ENCODE measurements around the gene PDZRN3.

PDZRN3 gene

DNA sequence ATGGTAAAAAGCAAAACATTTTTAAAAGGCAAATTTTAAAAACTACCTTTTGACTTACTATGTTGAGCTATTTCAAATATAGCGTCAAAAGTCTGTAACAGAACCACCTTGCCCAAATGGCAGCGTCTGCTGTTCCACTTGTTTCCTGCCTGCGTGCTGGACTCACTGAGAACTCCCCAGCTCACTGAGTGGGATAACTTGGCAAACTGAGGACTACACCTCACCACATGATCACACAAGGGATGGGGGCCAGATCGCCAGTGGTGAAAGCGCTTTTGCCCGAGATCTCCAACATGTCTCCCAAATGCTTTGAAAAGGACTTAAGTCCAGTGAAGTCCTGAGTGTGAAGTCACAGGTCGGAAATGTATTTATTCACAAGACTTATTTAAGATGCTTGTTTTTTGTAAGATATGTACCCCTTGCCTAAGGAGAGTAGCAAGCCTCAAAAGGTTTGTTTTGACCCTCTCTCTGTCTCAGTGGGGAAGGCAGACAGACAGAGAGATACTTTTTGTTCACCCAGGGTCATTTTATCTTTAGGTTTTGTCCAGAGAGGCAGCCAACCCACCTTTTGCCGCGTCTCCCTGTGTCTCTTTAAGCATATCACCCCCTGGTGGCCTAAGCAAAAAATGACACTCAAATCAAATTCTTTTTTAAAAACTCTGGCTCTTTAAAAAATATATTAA, 192.6 kb downstream of the PDZRN3 start:
- no peaks in the 10 kb centered on the region for H3K27me3 ChIP-seq (ENCODE audit: low read depth, low read length)
- H3K36me3 ChIP-seq (ENCODE audit: control insufficient read depth in 1 of 2, insufficient read depth in 2 of 2, low read length in 2 of 2) = no peaks in the 10 kb centered on the region
- peaks cover 0 to 60% of the 10 kb centered on the region in 2 donors for H3K4me1 ChIP-seq (ENCODE audit: control insufficient read depth in 1 of 2, insufficient read depth in 2 of 2, low read length in 2 of 2)
- H3K9me3 ChIP-seq (ENCODE audit: control insufficient read depth in 1 of 2, low read length in 2 of 2) = no peaks in the 10 kb centered on the region
- peak overlapping the region; percentile 12 for H3K27ac ChIP-seq (ENCODE audit: low read length)
- peak overlapping the region in 1 of 2 donors; percentile 25 for H3K4me3 ChIP-seq (ENCODE audit: low read depth in 1 of 2, low read length in 2 of 2)

DNA sequence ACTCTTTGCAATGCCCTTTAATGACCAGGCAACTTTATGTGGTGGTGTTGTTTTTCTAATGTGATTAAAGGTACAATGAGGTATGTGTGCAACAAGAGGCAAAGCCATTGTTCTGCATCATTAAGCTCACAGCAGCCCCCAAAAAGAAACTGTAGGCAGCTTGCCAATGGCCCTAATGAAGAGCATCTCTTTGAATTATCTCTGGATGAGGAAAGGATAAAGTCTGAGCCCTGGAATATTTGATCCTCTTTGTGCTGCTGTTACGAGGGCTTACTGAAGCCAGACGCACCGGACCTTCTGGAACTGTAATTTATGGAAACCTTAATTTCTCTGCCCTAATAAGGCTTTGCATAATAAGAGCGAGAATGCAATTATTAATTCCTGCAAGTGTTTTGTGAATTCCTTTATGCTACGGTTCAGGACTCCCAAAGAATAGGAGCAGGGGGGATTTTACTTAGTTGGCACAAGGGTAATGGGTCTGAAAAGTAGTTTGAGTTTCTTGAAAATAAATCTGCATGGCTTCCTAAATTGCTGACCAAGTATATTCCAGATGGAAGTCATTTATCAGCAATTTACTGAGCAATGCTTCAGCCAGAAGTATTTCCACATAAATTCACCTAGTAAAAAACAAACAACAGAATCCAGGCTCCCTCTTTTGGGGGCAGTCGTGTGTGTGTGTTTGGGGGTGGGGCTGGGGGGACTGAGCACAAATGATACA, 193.4 kb downstream of the PDZRN3 start:
- Histone ChIP-seq H3K4me1 (ENCODE audit: control insufficient read depth in 1 of 2, insufficient read depth in 2 of 2, low read length in 2 of 2) (peaks cover 4 to 60% of the 10 kb centered on the region in 2 donors), H3K9me3 (ENCODE audit: control insufficient read depth in 1 of 2, low read length in 2 of 2) (no peaks in the 10 kb centered on the region), H3K4me3 (ENCODE audit: low read depth in 1 of 2, low read length in 2 of 2) (peak overlapping the region in 1 of 2 donors; percentile 34), H3K36me3 (ENCODE audit: control insufficient read depth in 1 of 2, insufficient read depth in 2 of 2, low read length in 2 of 2) (no peaks in the 10 kb centered on the region), H3K27me3 (ENCODE audit: low read depth, low read length) (no peaks in the 10 kb centered on the region), H3K27ac (ENCODE audit: low read length) (no peak overlapping the region)

DNA sequence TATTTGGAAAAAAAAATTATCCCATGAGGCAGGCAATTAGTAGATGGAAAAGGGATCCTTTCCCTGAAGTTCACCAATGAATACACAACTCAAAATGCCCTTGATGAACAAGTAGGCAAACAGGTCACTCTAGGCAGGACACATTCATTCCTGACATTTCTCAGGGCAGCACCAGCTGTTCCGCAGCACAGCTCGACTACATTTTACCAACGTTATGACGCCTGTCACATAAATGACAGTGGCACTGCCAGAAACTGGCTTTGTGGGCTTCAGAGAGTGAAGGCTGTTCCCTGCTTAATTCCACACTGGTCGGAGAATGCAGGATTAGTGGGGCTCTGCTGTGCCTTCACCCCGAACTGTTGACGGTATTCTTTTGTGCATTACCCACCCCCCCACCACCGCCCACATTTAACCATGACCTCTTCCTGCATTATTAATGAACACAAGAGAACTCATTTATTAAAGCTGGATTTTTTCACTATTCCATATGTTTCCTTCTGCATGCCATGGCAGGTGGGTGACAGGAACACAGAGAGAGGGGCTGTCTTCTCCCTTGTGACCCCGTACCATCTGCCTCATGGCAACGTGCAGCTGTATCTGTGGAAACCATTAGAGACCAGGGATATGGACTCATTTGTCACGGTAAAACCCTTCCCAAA, 197.6 kb downstream of the PDZRN3 start:
- peak overlapping the region; percentile 32 for H3K27ac ChIP-seq (ENCODE audit: low read length)

DNA sequence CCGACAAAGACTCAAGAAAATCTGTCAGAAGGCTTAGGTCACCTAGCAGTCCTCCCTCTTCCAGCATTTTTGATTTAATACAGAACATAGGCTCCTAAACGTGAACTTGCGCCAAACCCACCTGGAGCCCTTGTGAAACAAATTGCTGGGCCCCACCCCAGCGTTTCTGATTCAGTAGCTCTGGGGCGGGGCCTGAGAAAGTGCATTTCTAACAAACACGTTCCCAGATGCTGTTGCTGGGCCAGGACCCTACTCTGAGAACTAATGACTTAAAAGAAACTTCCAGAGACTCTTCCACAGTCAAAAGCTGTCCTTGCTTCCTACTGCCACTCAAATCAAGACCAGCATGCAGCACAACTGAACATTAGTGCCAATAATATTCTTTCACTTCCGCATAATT, 198.1 kb downstream of the PDZRN3 start:
- no peak overlapping the region for H3K4me3 ChIP-seq (ENCODE audit: low read depth in 1 of 2, low read length in 2 of 2)
- H3K27me3 ChIP-seq (ENCODE audit: low read depth, low read length) = no peaks in the 10 kb centered on the region
- H3K27ac ChIP-seq (ENCODE audit: low read length) = peak overlapping the region; percentile 32
- H3K36me3 ChIP-seq (ENCODE audit: control insufficient read depth in 1 of 2, insufficient read depth in 2 of 2, low read length in 2 of 2) = no peaks in the 10 kb centered on the region
- H3K4me1 ChIP-seq (ENCODE audit: control insufficient read depth in 1 of 2, insufficient read depth in 2 of 2, low read length in 2 of 2) = peaks cover 4 to 47% of the 10 kb centered on the region in 2 donors
- no peaks in the 10 kb centered on the region for H3K9me3 ChIP-seq (ENCODE audit: control insufficient read depth in 1 of 2, low read length in 2 of 2)

More for the DNA sequence above, 197.6 kb downstream of the PDZRN3 start:
- Histone ChIP-seq H3K36me3 (ENCODE audit: control insufficient read depth in 1 of 2, insufficient read depth in 2 of 2, low read length in 2 of 2) (no peaks in the 10 kb centered on the region), H3K27me3 (ENCODE audit: low read depth, low read length) (no peaks in the 10 kb centered on the region), H3K4me1 (ENCODE audit: control insufficient read depth in 1 of 2, insufficient read depth in 2 of 2, low read length in 2 of 2) (peaks cover 4 to 48% of the 10 kb centered on the region in 2 donors), H3K4me3 (ENCODE audit: low read depth in 1 of 2, low read length in 2 of 2) (no peak overlapping the region), H3K9me3 (ENCODE audit: control insufficient read depth in 1 of 2, low read length in 2 of 2) (no peaks in the 10 kb centered on the region)

DNA sequence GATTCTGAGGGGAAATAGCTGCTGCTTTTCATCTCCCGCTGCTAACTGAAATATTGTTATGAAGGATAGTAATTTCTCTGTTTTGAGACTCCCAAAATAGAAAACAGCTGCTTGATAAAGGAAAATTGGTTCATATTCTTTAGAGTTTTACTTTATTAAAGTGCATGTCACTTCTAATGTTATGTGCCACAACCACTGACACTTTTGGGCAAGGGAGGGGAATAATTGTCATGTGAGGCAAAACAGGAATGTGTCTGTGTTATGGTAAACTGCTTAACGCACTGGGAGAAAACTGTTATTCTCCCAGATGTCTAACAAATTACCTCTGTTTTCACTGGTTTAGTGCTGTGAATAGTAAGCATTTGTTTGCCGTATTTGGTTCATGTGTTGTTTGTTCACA, 201.6 kb downstream of the PDZRN3 start:
- no peaks in the 10 kb centered on the region for H3K27me3 ChIP-seq (ENCODE audit: low read depth, low read length)
- peak overlapping the region; percentile 68 for H3K27ac ChIP-seq (ENCODE audit: low read length)
- H3K9me3 ChIP-seq (ENCODE audit: control insufficient read depth in 1 of 2, low read length in 2 of 2) = no peaks in the 10 kb centered on the region
- H3K4me1 ChIP-seq (ENCODE audit: control insufficient read depth in 1 of 2, insufficient read depth in 2 of 2, low read length in 2 of 2) = peaks cover 4 to 32% of the 10 kb centered on the region in 2 donors
- no peak overlapping the region for H3K4me3 ChIP-seq (ENCODE audit: low read depth in 1 of 2, low read length in 2 of 2)
- no peaks in the 10 kb centered on the region for H3K36me3 ChIP-seq (ENCODE audit: control insufficient read depth in 1 of 2, insufficient read depth in 2 of 2, low read length in 2 of 2)

DNA sequence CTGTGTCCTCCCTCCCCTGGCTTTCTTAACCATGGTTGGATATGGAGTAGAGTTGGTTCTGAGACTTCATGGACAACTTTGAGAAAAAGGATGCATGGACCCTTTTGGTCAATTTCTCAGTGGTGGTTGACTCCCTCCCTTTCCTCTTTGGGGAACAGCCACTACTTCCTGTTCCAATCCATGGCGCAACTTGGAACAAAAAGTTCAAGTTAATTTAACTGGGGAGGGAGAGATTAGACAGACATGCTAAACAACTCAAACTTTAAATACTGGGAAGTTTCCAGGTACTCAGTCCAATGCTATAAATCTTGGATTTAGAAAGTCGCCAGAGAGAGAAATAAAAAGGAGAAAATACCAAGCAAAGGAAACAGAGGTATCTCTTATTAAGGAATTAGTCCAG, 202.2 kb downstream of the PDZRN3 start:
- H3K36me3 ChIP-seq (ENCODE audit: control insufficient read depth in 1 of 2, insufficient read depth in 2 of 2, low read length in 2 of 2) = no peaks in the 10 kb centered on the region
- H3K4me1 ChIP-seq (ENCODE audit: control insufficient read depth in 1 of 2, insufficient read depth in 2 of 2, low read length in 2 of 2) = peaks cover 4 to 30% of the 10 kb centered on the region in 2 donors
- no peaks in the 10 kb centered on the region for H3K27me3 ChIP-seq (ENCODE audit: low read depth, low read length)
- H3K4me3 ChIP-seq (ENCODE audit: low read depth in 1 of 2, low read length in 2 of 2) = no peak overlapping the region
- H3K9me3 ChIP-seq (ENCODE audit: control insufficient read depth in 1 of 2, low read length in 2 of 2) = no peaks in the 10 kb centered on the region
- H3K27ac ChIP-seq (ENCODE audit: low read length) = peak overlapping the region; percentile 68

DNA sequence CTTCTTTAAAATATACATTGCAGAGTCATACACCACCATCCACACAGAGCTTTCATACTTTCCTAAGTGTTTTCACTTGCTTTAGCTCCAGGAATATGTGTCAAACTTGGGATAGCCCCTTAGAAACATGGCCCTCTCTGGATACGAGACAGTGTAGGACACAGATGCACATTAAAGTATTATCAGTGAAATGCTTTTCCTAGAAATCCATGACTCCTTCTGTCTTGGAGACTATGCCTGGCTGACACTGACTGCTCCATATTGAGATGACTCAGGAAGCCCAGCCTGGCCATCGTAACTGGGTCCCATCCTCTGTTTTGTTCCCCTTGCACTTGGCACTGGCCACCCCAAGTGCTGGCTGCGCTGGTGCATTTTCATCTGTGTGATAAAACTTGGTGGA, 204.8 kb downstream of the PDZRN3 start:
- H3K4me1 ChIP-seq (ENCODE audit: control insufficient read depth in 1 of 2, insufficient read depth in 2 of 2, low read length in 2 of 2) = peaks cover 0 to 29% of the 10 kb centered on the region in 2 donors
- H3K9me3 ChIP-seq (ENCODE audit: control insufficient read depth in 1 of 2, low read length in 2 of 2) = no peaks in the 10 kb centered on the region
- no peaks in the 10 kb centered on the region for H3K27me3 ChIP-seq (ENCODE audit: low read depth, low read length)
- peak overlapping the region in 1 of 2 donors; percentile 27 for H3K4me3 ChIP-seq (ENCODE audit: low read depth in 1 of 2, low read length in 2 of 2)
- H3K36me3 ChIP-seq (ENCODE audit: control insufficient read depth in 1 of 2, insufficient read depth in 2 of 2, low read length in 2 of 2) = no peaks in the 10 kb centered on the region
- peak overlapping the region; percentile 86 for H3K27ac ChIP-seq (ENCODE audit: low read length)

DNA sequence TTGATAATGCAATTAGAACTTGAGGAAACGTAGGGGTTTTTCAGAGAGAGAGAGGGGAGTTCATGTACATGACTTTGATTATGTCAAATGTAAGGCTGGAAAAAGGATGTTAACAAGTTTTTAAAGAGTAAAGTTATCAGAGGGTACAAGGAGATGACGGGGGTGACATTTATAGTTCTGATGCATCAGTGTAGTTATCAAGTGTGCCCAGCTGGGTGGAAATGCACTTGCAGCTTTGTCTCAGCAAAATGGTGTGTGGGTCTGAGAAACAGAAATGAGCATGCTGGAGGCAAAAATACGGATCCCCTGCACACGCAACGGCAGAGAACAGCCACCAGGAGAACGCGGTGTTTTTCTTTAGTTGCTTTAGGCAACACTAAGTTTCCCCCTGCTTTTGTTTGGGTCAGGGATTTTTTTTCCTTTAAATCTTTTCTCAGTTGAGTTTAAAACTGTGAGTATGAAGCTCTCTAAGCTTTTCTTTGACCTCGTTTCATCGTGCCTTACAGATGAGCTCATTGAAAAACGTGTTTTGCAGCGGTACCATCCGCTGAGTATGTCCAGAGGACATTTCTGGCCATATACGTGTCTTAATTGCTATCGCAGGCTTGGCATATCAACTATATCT, 205.4 kb downstream of the PDZRN3 start:
- peak overlapping the region; percentile 86 for H3K27ac ChIP-seq (ENCODE audit: low read length)
- H3K9me3 ChIP-seq (ENCODE audit: control insufficient read depth in 1 of 2, low read length in 2 of 2) = no peaks in the 10 kb centered on the region
- H3K27me3 ChIP-seq (ENCODE audit: low read depth, low read length) = no peaks in the 10 kb centered on the region
- no peaks in the 10 kb centered on the region for H3K36me3 ChIP-seq (ENCODE audit: control insufficient read depth in 1 of 2, insufficient read depth in 2 of 2, low read length in 2 of 2)
- H3K4me1 ChIP-seq (ENCODE audit: control insufficient read depth in 1 of 2, insufficient read depth in 2 of 2, low read length in 2 of 2) = peaks cover 0 to 35% of the 10 kb centered on the region in 2 donors
- H3K4me3 ChIP-seq (ENCODE audit: low read depth in 1 of 2, low read length in 2 of 2) = no peak overlapping the region

DNA sequence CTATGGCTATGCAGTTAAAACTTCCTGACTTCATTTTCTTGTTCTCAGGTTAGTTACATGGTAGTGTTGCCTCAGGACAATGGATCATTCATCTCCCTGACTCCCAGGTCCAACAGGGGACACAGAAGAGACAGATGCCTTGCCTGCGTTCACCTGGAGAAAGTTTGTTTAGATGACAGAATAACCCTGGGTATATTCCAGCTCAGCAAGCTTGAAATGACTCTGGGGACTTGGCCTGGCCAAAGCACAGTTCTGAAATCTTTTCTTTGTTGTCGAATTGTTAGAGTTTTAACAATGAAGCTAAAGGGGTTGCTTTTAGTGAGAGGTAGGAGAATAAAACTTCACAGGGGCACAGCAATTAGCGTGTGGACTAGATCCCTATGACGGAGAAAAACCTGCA, 206.1 kb downstream of the PDZRN3 start:
- H3K9me3 ChIP-seq (ENCODE audit: control insufficient read depth in 1 of 2, low read length in 2 of 2) = no peaks in the 10 kb centered on the region
- H3K4me1 ChIP-seq (ENCODE audit: control insufficient read depth in 1 of 2, insufficient read depth in 2 of 2, low read length in 2 of 2) = peaks cover 0 to 35% of the 10 kb centered on the region in 2 donors
- H3K4me3 ChIP-seq (ENCODE audit: low read depth in 1 of 2, low read length in 2 of 2) = no peak overlapping the region
- no peaks in the 10 kb centered on the region for H3K36me3 ChIP-seq (ENCODE audit: control insufficient read depth in 1 of 2, insufficient read depth in 2 of 2, low read length in 2 of 2)
- H3K27ac ChIP-seq (ENCODE audit: low read length) = peak overlapping the region; percentile 86
- H3K27me3 ChIP-seq (ENCODE audit: low read depth, low read length) = no peaks in the 10 kb centered on the region

DNA sequence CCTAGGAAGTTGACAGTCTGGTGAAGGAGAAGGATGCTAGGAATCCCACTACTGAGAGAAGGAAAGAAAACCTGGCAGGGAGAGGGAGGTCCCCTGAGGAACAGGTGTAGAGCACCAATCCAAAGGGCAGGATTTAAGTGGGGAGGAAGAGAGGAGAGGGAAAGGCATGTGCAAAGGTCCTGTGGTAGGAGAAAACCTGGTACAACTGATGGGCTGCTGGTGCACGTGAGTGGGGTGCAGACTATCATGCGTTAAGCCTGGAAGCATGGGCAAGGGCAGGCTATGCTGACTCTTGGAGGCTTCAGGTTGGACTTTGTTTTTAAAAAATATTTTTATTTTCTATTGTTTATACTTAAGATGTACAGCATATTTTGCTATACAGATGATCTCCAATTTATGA, 209.6 kb downstream of the PDZRN3 start:
- H3K27me3 ChIP-seq (ENCODE audit: low read depth, low read length) = no peaks in the 10 kb centered on the region
- H3K4me3 ChIP-seq (ENCODE audit: low read depth in 1 of 2, low read length in 2 of 2) = no peak overlapping the region
- no peaks in the 10 kb centered on the region for H3K9me3 ChIP-seq (ENCODE audit: control insufficient read depth in 1 of 2, low read length in 2 of 2)
- H3K4me1 ChIP-seq (ENCODE audit: control insufficient read depth in 1 of 2, insufficient read depth in 2 of 2, low read length in 2 of 2) = peaks cover 0 to 41% of the 10 kb centered on the region in 2 donors
- no peaks in the 10 kb centered on the region for H3K36me3 ChIP-seq (ENCODE audit: control insufficient read depth in 1 of 2, insufficient read depth in 2 of 2, low read length in 2 of 2)
- H3K27ac ChIP-seq (ENCODE audit: low read length) = no peak overlapping the region

DNA sequence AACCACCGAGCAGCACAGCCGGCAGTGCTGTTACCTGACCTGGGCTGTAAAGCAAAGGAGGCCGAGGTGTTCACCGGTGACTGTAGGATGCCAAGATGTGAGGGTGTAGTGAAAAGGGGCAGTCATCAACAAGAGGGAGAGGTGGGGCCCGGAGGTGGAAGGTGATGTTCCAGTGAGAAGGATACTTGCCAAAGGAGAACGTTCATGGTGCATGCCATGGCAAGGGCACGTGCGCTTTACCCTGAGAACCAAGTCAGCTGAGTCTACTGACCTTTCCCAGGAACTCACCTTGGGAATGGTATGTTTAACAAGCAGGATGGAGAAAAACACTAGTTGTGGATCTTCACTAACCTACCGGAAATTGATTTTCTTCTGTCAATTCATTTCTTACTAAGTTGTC, 211.1 kb downstream of the PDZRN3 start:
- H3K4me1 ChIP-seq (ENCODE audit: control insufficient read depth in 1 of 2, insufficient read depth in 2 of 2, low read length in 2 of 2) = peaks cover 0 to 47% of the 10 kb centered on the region in 2 donors
- H3K36me3 ChIP-seq (ENCODE audit: control insufficient read depth in 1 of 2, insufficient read depth in 2 of 2, low read length in 2 of 2) = no peaks in the 10 kb centered on the region
- no peaks in the 10 kb centered on the region for H3K27me3 ChIP-seq (ENCODE audit: low read depth, low read length)
- no peaks in the 10 kb centered on the region for H3K9me3 ChIP-seq (ENCODE audit: control insufficient read depth in 1 of 2, low read length in 2 of 2)
- no peak overlapping the region for H3K27ac ChIP-seq (ENCODE audit: low read length)
- no peak overlapping the region for H3K4me3 ChIP-seq (ENCODE audit: low read depth in 1 of 2, low read length in 2 of 2)

Measured in muscle layer of duodenum (tissue), 2 donors.